Kidney (tissue), 14 donors: ENCODE measurements around the gene GLS. TPM values are rescaled to one million over a fixed set of nuclear protein-coding genes. Genes with fewer than 3 reads are reported as not detected.

Experiments
- DNase-seq, 5 donors: peaks; one replicate each; pipeline ENCODE4 v3.0.0-alpha.2; 2013 to 2020
- FAIRE-seq: peaks from 2 replicates; lab custom pipeline; 2012; peaks lifted over from hg19 to GRCh38; lab: Jason Lieb, UNC
- H3K27ac ChIP-seq, 2 donors: one replicate each; pipeline ENCODE4 v1.7.0; 2013; ENCODE audit warnings: low read depth in 2 of 2, low read length in 2 of 2, inconsistent platforms in 1 of 2
- H3K27me3 ChIP-seq: one replicate; pipeline ENCODE4 v1.7.1; 2013; ENCODE audit warnings: low read length, inconsistent platforms; ENCODE audit not compliant: control insufficient read depth, insufficient read depth
- H3K36me3 ChIP-seq, 3 donors: one replicate each; pipeline versions ENCODE4 v1.7.0 to v1.7.1; 2013; ENCODE audit warnings: low read length in 3 of 3, control low read depth in 1 of 3, inconsistent platforms in 1 of 3; ENCODE audit not compliant: insufficient read depth in 3 of 3, control insufficient read depth in 2 of 3
- H3K4me1 ChIP-seq, 3 donors: one replicate each; pipeline versions ENCODE4 v1.7.0 to v1.7.1; 2013; ENCODE audit warnings: low read length in 3 of 3, inconsistent platforms in 1 of 3, low read depth in 1 of 3; ENCODE audit not compliant: control insufficient read depth in 2 of 3, insufficient read depth in 2 of 3
- H3K4me3 ChIP-seq, 3 donors: one replicate each; pipeline versions ENCODE4 v1.7.0 to v1.8.1; 2013; ENCODE audit warnings: low read length in 3 of 3, control low read depth in 1 of 3, inconsistent platforms in 1 of 3
- H3K9ac ChIP-seq, 3 donors: one replicate each; pipeline versions ENCODE4 v1.7.0 to v1.7.1; 2013; ENCODE audit warnings: low read length in 3 of 3, control low read depth in 1 of 3, inconsistent platforms in 1 of 3
- H3K9me3 ChIP-seq, 3 donors: one replicate each; pipeline versions ENCODE4 v1.7.0 to v1.7.1; 2013; ENCODE audit warnings: low read length in 3 of 3, control low read depth in 1 of 3, inconsistent platforms in 1 of 3; ENCODE audit not compliant: control insufficient read depth in 2 of 3, insufficient read depth in 1 of 3
- CTCF ChIP-seq: IDR thresholded peaks from 3 replicates; pipeline ENCODE4 v1.5.1; 2012; ENCODE audit warnings: mild to moderate bottlenecking, moderate library complexity, borderline replicate concordance; ENCODE audit not compliant: insufficient read depth; ENCODE audit errors: extremely low read depth
- intact Hi-C: fragments of 100-400 bp; cut with DNase I; formaldehyde crosslinking; loops from one replicate; pipeline ENCODE4 v1.11.1; 2022
- polyA plus RNA-seq: library from polyadenylated mRNA; stranded (reverse); fragments of 350-450 nt; fragmentation: Illumina TruSeq; extraction: RNeasy Lipid Tissue Mini Kit (QIAGEN cat#74804); gene quantifications from one replicate; pipeline ENCODE4 v1.2.3, GENCODE V29; 2014; ENCODE audit warnings: low read depth, low replicate concordance; ENCODE audit not compliant: insufficient read depth
- total RNA-seq: library from RNA; stranded (reverse); fragmentation: NEBNext Ultra II Directional; extraction: Animal tissue kit (Norgen Biotek cat#: 25700); gene quantifications from one replicate; pipeline ENCODE4 v1.2.1, GENCODE V29; 2021
- donor health status: control.
- donor health status: control.
- donor health status: control.
- donor health status: control.
- donor health status: control.
- donor health status: DM: yes; HTN: yes; CAD: no.
- donor health status: Normal renal cell carcinoma (clear cell type).

The GLS gene
- total and polyA plus RNA-seq, 2 donors from 2014 or later = 196 to 230 TPM

- peaks cover 2 to 34% (median 11%) of the 10 kb centered on the region in 3 donors for H3K36me3 ChIP-seq
- no peak for FAIRE-seq
These were observed 81.4 kb downstream of the GLS start for GRCh38 chr2:190961918-190962487.

GRCh38 chr2:190963088-190963487 lies 82.5 kb downstream of the GLS start:
- FAIRE-seq (no peak), DNase-seq (no peak)
- intact Hi-C loops = no loop called here
- TF ChIP-seq CTCF = no peak
- Histone ChIP-seq H3K27ac (no peak overlapping the region), H3K9me3 (no peaks in the 10 kb centered on the region), H3K4me3 (no peak overlapping the region), H3K36me3 (peaks cover 3 to 34% (median 14%) of the 10 kb centered on the region in 3 donors), H3K27me3 (no peaks in the 10 kb centered on the region), H3K9ac (no peak overlapping the region), H3K4me1 (no peaks in the 10 kb centered on the region)

More at GRCh38 chr2:190961918-190962487, 81.4 kb downstream of the GLS start:
- Histone ChIP-seq H3K4me3 (no peak overlapping the region), H3K4me1 (no peaks in the 10 kb centered on the region), H3K27ac (no peak overlapping the region), H3K27me3 (no peaks in the 10 kb centered on the region), H3K9ac (no peak overlapping the region), H3K9me3 (no peaks in the 10 kb centered on the region)
- intact Hi-C loops = no loop called here
- no peak for TF ChIP-seq CTCF
- DNase-seq = no peak

GRCh38 chr2:190964170-190964795 lies 83.7 kb downstream of the GLS start:
- TF ChIP-seq CTCF = no peak
- H3K9ac ChIP-seq = no peak overlapping the region
- H3K27me3 ChIP-seq = no peaks in the 10 kb centered on the region
- no peak for FAIRE-seq
- peaks cover 5 to 34% (median 19%) of the 10 kb centered on the region in 3 donors for H3K36me3 ChIP-seq
- H3K4me3 ChIP-seq = no peak overlapping the region
- H3K9me3 ChIP-seq = no peaks in the 10 kb centered on the region
- no peak overlapping the region for H3K27ac ChIP-seq
- intact Hi-C loops = no loop called here
- DNase-seq = no peak
- H3K4me1 ChIP-seq = no peaks in the 10 kb centered on the region
